Inflammatory macrophage treated with lipopolysaccharide for 1 hour (primary cell): ENCODE measurements around the gene MAFG.
A peak's percentile ranks its signal among the peaks of the same experiment; 100 is the strongest.

Experiments used
- DNase-seq, 2 donors: peaks; one replicate each; pipeline ENCODE4 v3.0.0-alpha.2; 2020 to 2022

Gene MAFG

DNA sequence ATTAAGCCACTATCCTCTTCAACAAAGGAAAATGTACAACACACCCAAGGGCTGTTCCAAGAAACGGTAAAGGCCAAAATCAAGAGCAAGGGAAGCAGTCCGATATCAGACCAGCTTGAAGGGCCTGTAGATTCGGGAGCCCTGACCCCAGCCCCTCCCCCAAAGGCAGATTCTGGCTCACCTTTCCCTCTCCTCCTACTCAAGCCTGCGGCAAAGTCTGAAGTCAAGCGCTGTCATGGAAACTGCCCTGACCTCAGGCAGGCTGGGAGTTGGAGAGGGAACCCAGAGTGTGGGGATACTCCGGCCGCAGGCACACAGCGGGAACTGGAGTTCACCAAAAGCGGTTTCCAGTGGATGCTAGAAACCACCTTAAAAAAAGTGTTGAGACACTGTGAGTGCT is 37.9 kb downstream of the MAFG start:
- DNase-seq, result no peak

DNA sequence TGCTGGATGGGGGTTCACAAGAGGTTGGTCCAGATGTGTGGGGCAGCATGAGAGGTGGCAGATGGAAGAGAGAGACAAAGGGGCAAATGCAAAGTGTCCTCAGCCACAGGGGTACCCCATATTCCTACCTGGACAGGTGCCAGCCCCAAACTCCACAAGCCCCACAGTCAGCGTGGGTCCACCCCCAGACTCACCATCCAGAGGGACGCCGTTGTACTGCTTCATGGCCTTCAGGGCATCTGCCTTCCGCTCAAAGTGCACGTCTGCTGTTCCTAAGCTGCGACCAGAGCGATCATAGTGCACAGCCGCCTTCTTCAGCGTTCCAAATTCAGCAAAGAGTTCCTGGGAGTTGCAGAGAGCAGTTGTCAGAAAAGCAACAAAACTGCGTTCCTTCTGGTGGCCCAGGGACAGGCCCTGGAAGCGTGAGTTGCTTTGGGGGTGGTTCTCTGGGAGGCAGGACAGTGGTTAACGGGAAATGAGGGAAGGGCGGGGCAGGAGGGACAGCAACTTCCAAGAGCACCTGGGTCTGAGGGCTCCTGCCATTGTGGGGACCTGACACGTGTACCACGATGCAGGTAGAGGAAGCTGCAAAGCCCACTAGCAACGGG is 38.4 kb downstream of the MAFG start:
- DNase-seq, result no peak

DNA sequence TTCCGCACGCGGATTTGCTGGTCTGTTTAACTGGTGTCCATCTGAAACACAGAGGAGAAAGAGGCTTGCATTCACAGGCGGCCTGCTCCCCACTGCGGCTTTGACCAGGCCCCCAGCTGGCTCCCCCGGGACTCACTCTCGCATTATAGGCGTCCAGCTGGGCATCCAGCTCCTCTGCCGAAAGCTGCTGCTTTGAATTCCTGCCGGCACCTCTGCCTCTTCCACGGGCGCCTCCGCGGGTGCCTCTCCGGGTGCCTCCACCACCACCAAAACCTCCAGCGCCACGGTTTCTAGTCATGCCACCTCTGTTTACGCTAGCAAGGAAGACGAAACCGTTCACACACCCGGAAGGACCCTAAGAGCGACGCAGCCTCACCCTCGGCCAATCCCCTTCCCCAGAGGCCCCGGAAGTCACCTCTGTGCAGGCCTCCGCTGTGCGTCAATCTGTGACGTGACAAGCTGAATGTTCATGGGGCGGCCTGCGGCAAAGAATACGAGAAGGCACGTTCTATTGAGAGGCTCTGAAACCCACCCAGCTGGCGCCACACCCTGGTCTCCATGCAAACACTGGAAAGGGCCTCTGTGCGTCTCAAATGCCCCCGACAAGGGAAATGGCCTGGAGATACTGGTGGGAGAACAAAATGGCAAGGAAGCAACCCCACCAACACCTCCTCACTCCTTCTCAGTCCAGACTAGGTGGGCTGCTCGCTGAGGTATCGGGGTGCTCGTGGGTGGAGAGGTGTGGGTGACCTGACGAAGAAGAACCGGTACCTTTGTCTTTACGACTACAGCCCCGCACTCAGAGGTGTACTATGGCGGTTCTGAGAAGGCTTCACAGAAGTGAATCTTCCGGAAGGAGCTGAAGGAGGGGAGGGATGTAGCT is 39.2 kb downstream of the MAFG start:
- no peak for DNase-seq

DNA sequence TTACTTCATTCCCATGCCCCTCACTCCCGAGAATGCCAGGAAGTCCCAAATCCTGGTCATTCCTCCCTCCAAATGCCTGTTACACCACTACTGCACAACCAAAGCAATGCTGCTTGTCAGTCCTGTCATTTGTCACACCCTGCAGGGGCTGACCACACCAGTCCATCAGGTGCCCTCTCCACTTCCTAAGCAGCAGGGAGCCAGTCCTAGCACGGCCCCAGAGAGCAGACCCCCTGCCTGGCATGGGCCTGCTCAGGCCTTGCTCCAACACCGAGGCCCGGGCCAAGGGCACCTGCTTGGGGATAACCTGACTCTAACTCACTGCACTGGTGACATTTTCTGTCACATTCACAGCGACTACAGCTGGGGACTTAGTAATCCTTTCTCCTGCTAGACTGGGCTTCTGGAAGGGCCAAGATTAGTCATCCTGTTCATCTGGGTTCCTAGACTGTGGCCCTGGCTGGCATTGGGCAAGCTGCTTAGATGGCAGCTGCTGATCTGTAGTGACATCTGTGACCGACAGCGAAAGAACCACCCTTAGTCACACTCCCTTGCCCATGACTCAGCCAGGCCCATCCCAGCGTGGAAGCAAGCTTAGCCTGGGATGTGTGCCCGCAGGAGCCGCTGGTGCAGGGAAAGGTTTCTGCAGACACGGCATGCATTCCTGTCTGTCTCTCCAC is 41.5 kb downstream of the MAFG start:
- DNase-seq, result no peak

DNA sequence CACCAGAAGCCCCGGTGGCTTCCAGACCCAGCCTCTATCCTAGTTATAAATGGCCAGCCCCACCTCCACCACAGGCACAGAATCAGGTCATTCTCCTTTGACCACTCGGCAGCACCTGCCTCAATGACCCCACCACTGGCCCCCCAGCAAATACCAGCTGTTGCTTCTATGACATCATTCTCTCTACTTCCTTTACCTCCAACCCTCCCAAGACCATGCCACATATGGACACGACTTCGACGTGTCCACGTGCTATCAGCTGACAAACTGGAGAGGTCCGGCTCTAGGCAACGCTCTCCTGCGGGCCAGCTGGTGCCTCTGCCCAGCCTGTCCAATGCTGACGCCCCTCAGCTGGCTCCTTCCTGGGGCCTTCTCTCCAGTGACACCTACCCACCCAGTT is 42.1 kb downstream of the MAFG start:
- DNase-seq, result no peak

DNA sequence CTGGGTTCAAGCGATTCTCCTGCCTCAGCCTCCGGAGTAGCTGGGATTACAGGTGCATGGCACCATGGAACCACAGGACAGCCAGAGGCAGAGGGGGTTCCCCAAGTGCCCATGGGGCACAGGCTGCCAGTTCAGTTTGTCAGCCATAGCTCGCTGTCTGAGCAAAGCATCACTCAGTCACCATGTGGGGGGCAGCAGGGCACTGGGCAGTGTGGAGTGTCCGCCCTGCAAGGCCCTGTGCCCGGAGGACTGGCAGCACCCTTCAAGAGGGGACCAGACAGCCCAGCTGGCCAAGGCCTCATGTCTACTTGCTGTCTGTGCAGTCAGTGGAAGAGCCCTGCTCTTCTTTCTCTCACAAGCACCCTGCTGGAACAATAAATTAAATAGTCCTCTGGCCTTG is 42.6 kb downstream of the MAFG start:
- DNase-seq, result no peak

DNA sequence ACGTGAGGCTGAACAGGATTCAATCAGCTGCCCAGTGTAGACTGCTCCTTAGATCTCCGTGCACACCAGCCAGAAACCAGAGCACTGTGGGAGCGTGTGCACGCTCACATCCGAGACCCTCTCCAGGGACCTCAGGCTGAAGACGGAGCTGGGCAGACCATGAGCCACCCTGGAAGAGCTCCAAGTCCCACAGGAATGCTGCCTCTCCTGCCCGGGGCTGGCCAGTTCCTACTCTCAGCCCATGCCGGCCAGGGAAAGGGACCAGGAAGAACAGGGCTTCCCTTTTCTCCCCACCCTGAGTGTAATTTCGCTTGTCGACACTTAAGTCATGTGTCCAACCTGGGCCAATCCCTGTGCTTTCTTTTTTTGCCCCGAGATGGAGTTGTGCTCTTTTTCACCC is 43.0 kb downstream of the MAFG start:
- no peak for DNase-seq

DNA sequence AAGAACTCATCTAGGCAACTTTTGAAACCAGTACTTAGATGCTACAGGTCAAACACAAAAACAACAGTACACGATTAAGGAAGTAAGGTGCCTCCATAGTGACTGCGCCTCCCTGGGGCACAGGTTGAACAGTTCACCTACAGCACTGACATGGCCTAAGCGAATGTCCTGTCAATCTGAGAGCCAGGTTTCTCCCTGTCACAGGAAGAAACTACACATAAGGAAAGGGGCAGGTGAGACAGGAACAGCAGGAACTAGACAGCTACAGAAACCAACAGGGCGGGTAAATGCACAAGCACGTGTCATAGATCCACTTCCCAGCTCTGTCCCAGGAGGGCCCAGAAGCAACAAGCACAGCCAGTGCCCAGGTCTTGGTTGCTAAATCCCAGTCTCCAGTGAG is 48.4 kb downstream of the MAFG start:
- DNase-seq, result no peak

DNA sequence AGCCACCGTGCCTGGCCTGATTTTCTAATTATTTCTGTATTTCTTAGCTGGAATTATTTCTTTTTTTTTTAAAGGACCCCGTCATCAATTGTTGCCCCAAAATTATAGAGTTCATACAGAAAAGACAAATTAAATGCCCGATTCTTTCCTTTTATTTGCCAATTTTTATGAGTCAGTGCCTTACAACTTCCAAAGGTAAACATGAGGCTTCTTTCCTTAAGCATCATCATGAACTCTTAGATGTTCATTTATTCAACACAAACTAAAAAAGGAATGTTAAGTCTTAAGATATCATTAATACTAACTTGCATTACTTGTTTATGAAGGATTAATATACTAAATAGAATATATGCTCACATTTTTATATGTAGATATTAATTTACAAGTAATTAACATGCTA is 49.2 kb downstream of the MAFG start:
- DNase-seq, result no peak

DNA sequence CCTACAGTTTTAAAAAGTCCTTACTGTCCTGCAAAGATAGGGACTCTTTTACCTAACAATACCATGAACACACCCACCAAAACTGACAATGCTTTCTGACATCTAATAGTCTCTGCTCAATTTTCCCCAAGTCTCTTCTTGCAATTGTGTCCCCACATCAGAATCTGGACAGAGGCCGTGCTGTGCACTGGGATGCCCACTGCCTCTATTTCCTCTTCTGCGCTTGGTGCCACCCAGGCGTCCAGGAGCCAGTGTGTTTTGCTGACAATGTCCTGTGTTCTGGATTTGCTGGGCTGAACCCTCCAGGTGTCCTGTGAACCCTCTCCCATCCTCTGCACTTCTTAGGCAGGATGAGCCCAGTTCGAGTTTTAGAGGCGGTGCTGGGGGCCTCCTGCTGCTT is 50.0 kb downstream of the MAFG start:
- no peak for DNase-seq

DNA sequence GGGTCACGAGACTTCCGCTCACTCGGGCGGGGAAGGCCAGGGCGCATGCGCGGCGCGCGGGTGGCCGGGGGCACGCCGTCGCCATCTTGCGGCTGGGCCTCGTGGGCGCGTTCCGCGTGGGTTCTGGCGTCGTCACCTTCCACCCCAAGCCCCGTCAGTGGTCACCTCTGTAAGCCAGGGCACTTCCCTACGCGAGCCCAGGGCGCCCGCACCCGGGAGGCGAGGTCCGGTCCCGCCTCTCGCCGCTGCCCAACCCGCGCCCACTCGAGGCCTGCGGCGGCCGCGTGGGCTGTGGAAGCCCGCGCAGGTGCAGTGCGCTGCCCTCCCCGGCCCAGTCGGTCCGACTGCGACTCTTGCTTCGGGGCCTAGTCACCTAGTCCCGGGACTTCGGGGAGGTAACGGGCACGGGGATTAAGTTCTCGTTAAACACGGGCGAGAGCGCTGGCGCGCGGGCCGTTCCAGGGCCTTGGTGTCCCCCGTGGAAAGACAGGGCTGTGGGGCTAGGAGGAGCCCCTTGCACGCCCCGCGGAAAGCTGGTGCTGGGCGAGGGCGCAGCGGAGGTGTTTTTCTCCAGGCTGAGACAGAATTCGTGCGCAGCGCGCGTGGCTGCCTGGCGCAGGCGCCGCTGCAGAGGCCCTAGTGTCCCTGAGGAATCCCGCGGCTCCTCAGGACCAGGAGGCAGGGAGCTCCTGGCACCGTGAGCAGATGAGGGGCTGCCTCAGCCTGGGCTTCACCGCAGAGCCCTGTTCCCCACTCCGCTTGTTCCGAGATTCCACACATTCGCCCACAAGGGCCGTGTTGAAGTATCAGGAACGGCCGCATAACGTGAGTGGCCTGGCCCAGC is 55.9 kb downstream of the MAFG start:
- peak; percentile 90 to 97 for DNase-seq

DNA sequence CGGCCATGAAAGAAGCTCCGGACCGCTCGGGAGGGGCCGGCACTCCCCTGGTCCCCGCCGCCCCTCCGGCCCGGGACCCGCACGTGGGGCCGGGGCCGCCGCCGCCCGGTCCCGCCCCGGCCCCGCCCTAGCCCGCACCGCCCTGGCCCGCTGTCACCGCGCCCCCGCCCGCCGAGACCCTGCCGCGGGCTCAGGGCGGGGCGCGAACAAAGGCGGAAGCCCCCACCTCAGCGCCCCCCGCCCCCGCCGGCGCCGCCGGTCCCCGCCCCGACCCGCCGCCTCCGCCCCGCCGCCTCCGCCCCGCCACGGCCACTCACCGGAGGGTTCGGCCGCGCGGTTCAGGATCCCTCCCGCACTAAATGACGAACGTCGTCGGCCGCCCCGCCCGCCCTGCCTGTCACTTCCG is 56.6 kb downstream of the MAFG start, which contains the start of gene ARHGDIA:
Gene ARHGDIA, minus strand, starts transcription at position 357 of the 406 bp plus-strand sequence. CDS start 1,407 bp downstream, outside the sequence.
- no peak for DNase-seq

DNA sequence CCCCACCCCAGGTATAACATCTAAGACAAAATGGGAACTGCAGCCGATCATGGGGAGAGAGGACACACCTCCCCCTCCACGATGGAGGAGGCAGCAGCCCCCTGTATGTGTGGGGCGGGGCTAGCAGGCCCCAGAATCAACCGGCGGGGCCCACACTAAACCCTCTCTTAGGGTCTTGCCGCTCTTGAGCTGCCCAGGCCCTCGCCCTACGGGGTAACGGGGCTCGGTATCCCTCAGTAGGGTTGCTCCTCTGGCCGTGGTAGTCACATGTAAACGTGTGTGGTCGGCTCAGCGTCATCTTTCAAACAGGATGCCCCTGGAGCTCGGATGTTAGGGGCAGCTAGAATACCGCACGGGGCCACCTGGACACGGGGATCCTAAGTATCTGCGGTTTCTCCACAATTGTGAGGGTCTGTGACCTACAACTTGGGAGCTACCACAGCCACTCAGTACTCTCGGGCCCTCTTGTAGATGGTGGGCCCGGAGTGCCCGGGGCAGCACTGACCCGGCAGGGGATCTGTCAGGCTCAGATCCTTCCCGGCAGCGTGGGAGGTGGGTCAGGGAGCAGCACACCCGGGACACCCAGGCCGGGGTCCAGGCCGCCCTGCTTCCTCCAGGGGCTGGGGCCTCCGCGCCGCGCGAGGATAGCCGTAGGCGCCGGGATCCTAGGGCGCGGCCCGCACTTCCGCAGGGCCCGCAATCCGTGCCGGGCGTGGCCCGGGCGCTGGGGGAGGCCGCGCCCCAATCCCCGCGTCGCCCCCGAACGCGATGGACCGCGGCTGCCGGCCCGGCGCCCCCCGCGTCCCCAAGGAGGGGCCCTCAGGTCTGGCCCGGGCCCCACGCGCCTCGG is 57.2 kb downstream of the MAFG start:
- peak; percentile 34 to 53 for DNase-seq

DNA sequence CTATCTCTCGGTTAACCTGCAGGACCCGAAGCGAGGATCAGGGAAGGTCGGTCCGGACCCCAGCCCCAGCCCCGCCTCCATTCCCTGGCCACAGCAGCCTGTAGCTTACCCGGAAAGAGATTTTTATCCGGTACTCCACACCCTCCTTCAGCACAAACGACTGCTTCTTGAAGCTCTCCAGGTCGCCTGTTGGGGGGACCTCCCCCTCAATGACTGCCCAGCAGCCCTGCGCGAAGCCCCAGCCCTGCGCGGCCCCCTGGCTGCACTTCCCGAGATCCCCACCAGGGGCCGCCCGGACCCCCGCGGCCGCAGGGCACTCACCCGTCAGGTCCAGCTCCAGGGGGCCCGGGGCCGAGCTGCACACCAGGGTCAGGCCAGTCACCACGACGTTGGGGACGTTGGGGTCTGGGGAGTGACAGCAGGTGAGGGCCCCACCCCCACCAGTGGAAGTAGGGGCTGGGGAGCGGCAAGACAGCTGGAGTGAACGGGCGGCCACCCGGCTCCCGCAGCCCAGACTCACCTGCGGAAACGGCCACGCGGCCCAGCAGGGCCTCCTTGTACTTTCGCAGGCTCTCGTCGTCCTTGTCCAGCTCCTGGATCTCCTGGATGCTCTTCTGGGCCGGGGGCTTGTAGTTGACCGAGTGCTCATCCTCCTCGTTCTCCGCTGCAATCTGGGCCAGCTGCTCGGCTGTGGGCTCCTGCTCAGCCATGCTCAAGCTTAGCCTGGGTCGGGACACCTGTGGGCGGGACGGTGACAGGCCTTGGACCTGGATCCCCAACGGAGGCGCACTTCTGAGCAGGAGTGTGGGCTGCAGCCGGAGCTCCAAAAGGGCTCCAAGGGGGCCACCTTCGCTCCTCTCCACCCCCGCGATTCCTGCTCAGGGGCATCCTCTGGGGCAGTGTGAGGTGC is 58.1 kb downstream of the MAFG start:
- DNase-seq, result no peak

DNA sequence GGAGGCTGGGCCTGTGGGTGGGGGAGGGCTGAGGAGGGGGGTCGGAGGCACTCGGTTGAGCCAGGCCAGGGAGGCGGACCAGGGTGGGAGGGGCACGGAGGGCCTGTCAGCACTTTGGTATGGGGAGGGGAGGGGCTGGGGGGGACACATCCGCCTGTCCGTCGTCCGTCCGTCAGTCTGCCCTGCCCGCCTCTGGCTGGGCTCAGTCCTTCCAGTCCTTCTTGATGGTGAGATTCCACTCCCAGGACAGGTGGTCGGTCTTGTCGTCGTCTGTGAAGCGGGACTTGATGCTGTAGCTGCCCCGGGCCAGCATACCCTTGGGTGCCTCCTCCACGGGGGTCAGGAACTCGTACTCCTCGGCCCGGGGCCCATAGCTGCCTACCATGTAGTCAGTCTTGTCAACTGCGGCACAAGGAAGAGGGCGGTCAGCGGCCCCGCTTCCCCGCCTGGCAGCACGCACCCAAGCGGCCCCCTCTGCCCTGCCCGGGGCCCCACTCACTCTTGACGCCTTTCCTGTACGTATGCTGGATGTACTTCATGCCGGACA is 58.8 kb downstream of the MAFG start:
- no peak for DNase-seq
